Measurements from ENCODE around the gene DISP3. TPM values are rescaled to one million over a fixed set of nuclear protein-coding genes. Genes with fewer than 3 reads are reported as not detected.

DISP3 gene
- total RNA-seq, 1 donor: under 0.01 TPM

DNA sequence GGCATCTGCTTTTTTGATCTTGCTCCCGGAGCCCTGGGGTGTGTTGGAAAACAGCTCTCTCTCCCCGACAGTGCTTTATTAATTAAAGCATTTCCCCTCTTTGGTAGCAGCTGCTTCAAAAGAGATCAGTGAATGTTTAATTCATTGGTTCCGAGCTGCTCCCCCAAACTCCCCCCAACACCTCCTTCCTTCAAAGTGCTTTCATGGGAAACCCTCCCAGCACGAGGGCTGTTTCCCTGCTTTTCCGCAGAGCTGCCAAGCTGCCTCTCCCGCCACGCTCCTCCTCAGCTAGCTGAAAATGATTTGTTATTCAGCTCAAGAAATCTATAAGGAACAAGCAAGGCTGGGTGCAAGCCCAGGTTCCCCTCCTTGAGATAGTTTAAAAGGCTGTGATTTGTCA, 40.0 kb upstream of the DISP3 start:
- Histone ChIP-seq H3K27ac (ENCODE audit: low read depth, low read length) (no peak overlapping the region), H3K27me3 (ENCODE audit: insufficient read depth, low read length) (peaks cover 11% of the 10 kb centered on the region)
- TF ChIP-seq, protein P1, sequence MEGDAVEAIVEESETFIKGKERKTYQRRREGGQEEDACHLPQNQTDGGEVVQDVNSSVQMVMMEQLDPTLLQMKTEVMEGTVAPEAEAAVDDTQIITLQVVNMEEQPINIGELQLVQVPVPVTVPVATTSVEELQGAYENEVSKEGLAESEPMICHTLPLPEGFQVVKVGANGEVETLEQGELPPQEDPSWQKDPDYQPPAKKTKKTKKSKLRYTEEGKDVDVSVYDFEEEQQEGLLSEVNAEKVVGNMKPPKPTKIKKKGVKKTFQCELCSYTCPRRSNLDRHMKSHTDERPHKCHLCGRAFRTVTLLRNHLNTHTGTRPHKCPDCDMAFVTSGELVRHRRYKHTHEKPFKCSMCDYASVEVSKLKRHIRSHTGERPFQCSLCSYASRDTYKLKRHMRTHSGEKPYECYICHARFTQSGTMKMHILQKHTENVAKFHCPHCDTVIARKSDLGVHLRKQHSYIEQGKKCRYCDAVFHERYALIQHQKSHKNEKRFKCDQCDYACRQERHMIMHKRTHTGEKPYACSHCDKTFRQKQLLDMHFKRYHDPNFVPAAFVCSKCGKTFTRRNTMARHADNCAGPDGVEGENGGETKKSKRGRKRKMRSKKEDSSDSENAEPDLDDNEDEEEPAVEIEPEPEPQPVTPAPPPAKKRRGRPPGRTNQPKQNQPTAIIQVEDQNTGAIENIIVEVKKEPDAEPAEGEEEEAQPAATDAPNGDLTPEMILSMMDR (IDR thresholded peaks at IDR 0.05; ENCODE audit: extremely low read depth, low read depth, low read length): no peak

DNA sequence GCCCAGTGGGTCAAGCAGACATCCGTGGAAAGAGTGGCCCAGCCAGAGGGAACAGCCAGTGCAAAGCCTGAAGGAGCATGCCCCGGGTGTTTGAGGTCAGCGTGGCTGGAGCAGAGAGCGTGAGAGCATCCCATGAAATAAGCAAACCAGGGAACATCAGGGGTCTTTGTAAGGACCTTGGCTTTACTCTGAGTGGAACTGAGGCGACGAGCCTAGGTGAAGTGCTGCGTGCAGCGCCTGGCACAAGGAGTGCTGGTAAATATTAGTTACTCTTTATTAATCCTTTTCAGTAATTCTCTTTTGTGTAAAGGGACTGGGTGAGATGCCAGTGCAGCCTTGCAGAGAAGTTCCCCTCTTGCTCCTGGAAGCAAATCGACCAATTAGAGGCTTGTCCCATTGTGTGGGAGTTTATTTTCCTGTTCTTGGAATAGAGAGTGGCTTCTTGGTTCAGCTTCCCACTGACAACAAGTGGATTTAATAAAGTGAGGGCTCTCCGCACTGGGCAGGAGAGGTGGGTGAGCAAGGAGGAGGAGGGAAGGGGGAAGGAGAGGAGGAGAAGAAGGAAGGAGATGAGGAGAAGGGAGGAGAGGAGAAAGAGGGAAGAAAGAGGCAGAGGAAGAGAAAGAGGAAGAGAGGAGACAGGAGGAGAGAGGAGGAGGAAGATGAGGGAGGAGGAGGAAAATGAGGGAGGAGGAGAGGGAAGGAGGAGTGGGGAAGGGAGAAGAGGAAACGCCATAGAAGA, 37.6 kb upstream of the DISP3 start:
- no peak overlapping the region for H3K4me2 ChIP-seq (ENCODE audit: insufficient read depth, low read length)
- no peaks in the 10 kb centered on the region for H3K79me2 ChIP-seq (ENCODE audit: insufficient read depth, low read length)
- DNase-seq (ENCODE audit: insufficient read length, low spot score, missing footprints): no peak
- no peaks in the 10 kb centered on the region for H3K4me1 ChIP-seq (ENCODE audit: insufficient read depth, low read length)
- TF ChIP-seq, protein P1 (IDR thresholded peaks at IDR 0.05; ENCODE audit: extremely low read depth, low read depth, low read length): no peak
- H3K27ac ChIP-seq (ENCODE audit: low read depth, low read length): no peak overlapping the region
- H3K4me3 ChIP-seq (ENCODE audit: insufficient read depth, low read length): no peak overlapping the region
- no peaks in the 10 kb centered on the region for H4K20me1 ChIP-seq (ENCODE audit: insufficient read depth, low read length)
- H3K36me3 ChIP-seq (ENCODE audit: insufficient read depth, low read length): no peaks in the 10 kb centered on the region
- H3K27me3 ChIP-seq (ENCODE audit: insufficient read depth, low read length): peaks cover 19% of the 10 kb centered on the region
- H3K9me3 ChIP-seq (ENCODE audit: low read depth, low read length): no peaks in the 10 kb centered on the region
- H2AFZ ChIP-seq (ENCODE audit: low read length): no peak overlapping the region

More for the DNA sequence above, 40.0 kb upstream of the DISP3 start:
- no peaks in the 10 kb centered on the region for H3K9me3 ChIP-seq (ENCODE audit: low read depth, low read length)
- no peaks in the 10 kb centered on the region for H3K79me2 ChIP-seq (ENCODE audit: insufficient read depth, low read length)
- H3K4me1 ChIP-seq (ENCODE audit: insufficient read depth, low read length): no peaks in the 10 kb centered on the region
- no peak overlapping the region for H2AFZ ChIP-seq (ENCODE audit: low read length)
- no peaks in the 10 kb centered on the region for H3K36me3 ChIP-seq (ENCODE audit: insufficient read depth, low read length)
- no peaks in the 10 kb centered on the region for H4K20me1 ChIP-seq (ENCODE audit: insufficient read depth, low read length)
- H3K4me3 ChIP-seq (ENCODE audit: insufficient read depth, low read length): no peak overlapping the region
- DNase-seq (ENCODE audit: insufficient read length, low spot score, missing footprints): no peak
- no peak overlapping the region for H3K4me2 ChIP-seq (ENCODE audit: insufficient read depth, low read length)

DNA sequence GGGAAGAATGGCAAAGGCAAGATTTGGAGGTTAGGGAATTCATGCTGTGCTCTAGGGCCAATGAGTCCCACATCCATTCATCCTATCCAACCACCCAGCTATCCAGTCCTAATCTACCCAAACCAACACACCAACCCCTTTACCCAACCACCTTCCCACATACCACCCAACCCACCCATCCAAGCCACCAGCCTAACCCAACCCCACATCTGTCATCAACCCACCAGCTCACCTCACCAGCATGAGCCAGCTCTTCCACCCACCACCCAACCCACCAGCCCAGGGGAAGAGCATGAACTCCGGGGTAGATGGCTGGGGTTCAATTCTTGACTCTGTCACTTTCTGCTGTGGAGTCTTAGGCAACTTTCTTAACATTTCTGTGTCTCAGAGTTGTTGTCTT, 35.9 kb upstream of the DISP3 start:
- H3K9me3 ChIP-seq (ENCODE audit: low read depth, low read length): no peaks in the 10 kb centered on the region
- no peak overlapping the region for H3K27ac ChIP-seq (ENCODE audit: low read depth, low read length)
- TF ChIP-seq, protein P1 (IDR thresholded peaks at IDR 0.05; ENCODE audit: extremely low read depth, low read depth, low read length): no peak
- no peaks in the 10 kb centered on the region for H3K79me2 ChIP-seq (ENCODE audit: insufficient read depth, low read length)
- H2AFZ ChIP-seq (ENCODE audit: low read length): no peak overlapping the region
- H3K4me3 ChIP-seq (ENCODE audit: insufficient read depth, low read length): no peak overlapping the region
- H3K27me3 ChIP-seq (ENCODE audit: insufficient read depth, low read length): peaks cover 25% of the 10 kb centered on the region
- DNase-seq (ENCODE audit: insufficient read length, low spot score, missing footprints): no peak
- H4K20me1 ChIP-seq (ENCODE audit: insufficient read depth, low read length): no peaks in the 10 kb centered on the region
- H3K36me3 ChIP-seq (ENCODE audit: insufficient read depth, low read length): no peaks in the 10 kb centered on the region
- no peak overlapping the region for H3K4me2 ChIP-seq (ENCODE audit: insufficient read depth, low read length)
- H3K4me1 ChIP-seq (ENCODE audit: insufficient read depth, low read length): no peaks in the 10 kb centered on the region

DNA sequence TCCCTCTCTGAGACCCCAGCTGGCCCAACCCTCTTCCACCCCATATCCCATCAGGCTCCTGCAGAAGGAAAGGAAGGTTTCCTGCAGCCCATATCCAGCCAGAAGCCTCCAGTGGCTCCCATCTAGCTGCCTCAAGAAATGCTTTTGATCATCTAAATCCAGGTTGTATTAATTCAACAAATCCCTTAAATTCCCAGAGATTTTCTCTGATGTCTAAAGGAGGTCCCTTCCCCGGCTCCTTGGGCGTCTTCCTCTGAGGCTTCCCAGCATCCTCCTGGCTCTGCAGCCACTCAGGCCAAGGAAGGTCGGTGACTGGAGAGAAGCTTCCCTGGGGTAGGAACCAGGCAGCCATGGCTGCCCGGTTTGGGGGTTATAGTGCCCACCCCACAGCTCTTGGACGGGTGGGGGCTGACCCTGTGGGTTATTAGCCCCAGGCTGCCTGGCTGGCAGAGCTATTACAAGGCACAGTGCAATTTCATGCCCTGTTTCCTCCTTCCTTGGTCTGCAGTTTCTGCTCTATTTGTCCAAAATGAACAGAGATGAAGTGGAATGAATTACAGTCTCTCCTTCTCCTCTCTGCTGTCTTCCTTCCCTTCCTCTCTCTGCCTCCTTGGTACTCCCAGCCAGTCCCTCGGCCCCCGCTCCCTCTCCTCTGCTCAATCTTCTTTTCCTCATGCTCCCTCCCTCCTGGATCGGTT, 34.8 kb upstream of the DISP3 start:
- Histone ChIP-seq H3K4me3 (ENCODE audit: insufficient read depth, low read length) (no peak overlapping the region), H4K20me1 (ENCODE audit: insufficient read depth, low read length) (no peaks in the 10 kb centered on the region), H3K27ac (ENCODE audit: low read depth, low read length) (no peak overlapping the region), H3K4me1 (ENCODE audit: insufficient read depth, low read length) (no peaks in the 10 kb centered on the region), H3K9me3 (ENCODE audit: low read depth, low read length) (no peaks in the 10 kb centered on the region), H3K4me2 (ENCODE audit: insufficient read depth, low read length) (no peak overlapping the region), H3K27me3 (ENCODE audit: insufficient read depth, low read length) (peaks cover 25% of the 10 kb centered on the region), H3K36me3 (ENCODE audit: insufficient read depth, low read length) (no peaks in the 10 kb centered on the region), H2AFZ (ENCODE audit: low read length) (no peak overlapping the region), H3K79me2 (ENCODE audit: insufficient read depth, low read length) (no peaks in the 10 kb centered on the region)
- DNase-seq (ENCODE audit: insufficient read length, low spot score, missing footprints): no peak
- TF ChIP-seq, protein P1 (IDR thresholded peaks at IDR 0.05; ENCODE audit: extremely low read depth, low read depth, low read length): no peak
